Stimulated activated CD8-positive, alpha-beta memory T cell treated with anti-CD3 and anti-CD28 coated beads, Interleukin-4, amount 100 ng/mL, for 24 hours (primary cell): ENCODE results near the gene CFAP46.
A peak's percentile ranks its signal among the peaks of the same experiment; 100 is the strongest.
"Not testable (repeated sequence)": the region's sequence is repeated elsewhere in the genome, so short reads cannot be mapped to it uniquely, and the experiment has no call there.

Experiments used
- DNase-seq: peaks from one replicate; pipeline ENCODE4 v3.0.0-alpha.2; 2020; ENCODE audit warnings: low read depth

Gene CFAP46

GRCh38 chr10:132844069-132844809 lies 98.1 kb downstream of the CFAP46 start:
- DNase-seq = no peak

- not testable (repeated sequence) for DNase-seq
These were observed 99.1 kb downstream of the CFAP46 start for GRCh38 chr10:132843276-132843675.

- no peak for DNase-seq
These were observed 100.0 kb downstream of the CFAP46 start for GRCh38 chr10:132842397-132842796.

- no peak for DNase-seq
These were observed 100.8 kb downstream of the CFAP46 start for GRCh38 chr10:132841615-132841975.

- DNase-seq = no peak
These were observed 101.4 kb downstream of the CFAP46 start for GRCh38 chr10:132840698-132841614.

GRCh38 chr10:132839061-132839460 lies 103.3 kb downstream of the CFAP46 start:
- no peak for DNase-seq

GRCh38 chr10:132838346-132838970 lies 103.9 kb downstream of the CFAP46 start:
- no peak for DNase-seq

- no peak for DNase-seq
These were observed 104.5 kb downstream of the CFAP46 start for GRCh38 chr10:132837905-132838304.

- DNase-seq = peak; percentile 18
These were observed 105.4 kb downstream of the CFAP46 start for GRCh38 chr10:132836832-132837540.

- no peak for DNase-seq
These were observed 106.0 kb downstream of the CFAP46 start for GRCh38 chr10:132836248-132836831.

GRCh38 chr10:132835848-132836233 lies 106.5 kb downstream of the CFAP46 start:
- no peak for DNase-seq

- no peak for DNase-seq
These were observed 107.2 kb downstream of the CFAP46 start for GRCh38 chr10:132834891-132835847.

GRCh38 chr10:132834311-132834761 lies 108.0 kb downstream of the CFAP46 start:
- no peak for DNase-seq

GRCh38 chr10:132833421-132834111 lies 108.8 kb downstream of the CFAP46 start:
- no peak for DNase-seq

- no peak for DNase-seq
These were observed 110.0 kb downstream of the CFAP46 start for GRCh38 chr10:132832186-132832969.

GRCh38 chr10:132829403-132829802 lies 113.0 kb downstream of the CFAP46 start:
- DNase-seq = no peak

GRCh38 chr10:132828681-132829080 lies 113.7 kb downstream of the CFAP46 start:
- DNase-seq = no peak

- no peak for DNase-seq
These were observed 114.4 kb downstream of the CFAP46 start for GRCh38 chr10:132827861-132828539.
